GM19397 (cell line): Measurements from ENCODE around the gene NDUFAF5.

Experiments
- ATAC-seq: cut with Tn5 transposase; IDR thresholded peaks from one replicate; pipeline ENCODE4 v1.9.1; 2021; ENCODE audit warnings: mild to moderate bottlenecking, moderate library complexity; ENCODE audit not compliant: unreplicated experiment

The NDUFAF5 gene

DNA sequence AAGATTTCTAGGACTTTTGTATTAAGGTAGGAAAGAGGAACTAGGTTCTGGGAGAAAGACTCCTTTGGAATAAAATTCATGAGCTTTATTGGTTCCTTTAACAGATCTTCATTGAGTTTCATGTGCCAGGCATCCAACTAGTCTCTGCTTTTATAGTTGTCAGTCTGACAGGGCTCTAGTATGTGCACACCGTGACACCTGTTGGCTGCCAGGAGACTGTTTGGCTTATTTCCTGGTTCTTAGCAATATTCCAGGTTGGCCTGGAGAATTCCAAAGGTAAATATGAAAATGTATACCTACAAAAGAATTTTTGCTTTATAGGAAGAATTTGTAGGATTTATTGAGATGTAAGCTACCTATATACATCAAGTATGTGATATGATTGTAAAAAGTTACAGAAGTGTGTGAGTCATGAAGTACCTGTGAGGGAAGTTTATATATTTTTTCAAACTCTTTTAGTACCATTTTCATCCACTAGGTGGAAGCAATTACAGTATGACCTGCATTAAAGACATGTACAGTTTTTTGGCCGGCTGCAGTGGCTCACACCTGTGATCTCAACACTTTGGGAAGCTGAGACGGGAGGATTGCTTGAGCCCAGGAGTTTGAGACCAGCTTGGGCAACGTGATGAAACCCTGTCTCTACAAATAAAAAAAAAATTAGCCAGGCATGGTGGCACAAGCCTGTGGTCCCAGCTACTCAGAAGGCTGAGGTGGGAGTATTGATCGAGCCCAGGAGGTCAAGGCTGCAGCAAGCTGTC lies 35.2 kb downstream of the NDUFAF5 start:
- ATAC-seq = peak; percentile 67

GRCh38 chr20:13821876-13822275 lies 37.0 kb downstream of the NDUFAF5 start:
- ATAC-seq = no peak

GRCh38 chr20:13822459-13822858 lies 37.6 kb downstream of the NDUFAF5 start:
- no peak for ATAC-seq

- no peak for ATAC-seq
Observed at GRCh38 chr20:13824459-13824858, 39.6 kb downstream of the NDUFAF5 start.

DNA sequence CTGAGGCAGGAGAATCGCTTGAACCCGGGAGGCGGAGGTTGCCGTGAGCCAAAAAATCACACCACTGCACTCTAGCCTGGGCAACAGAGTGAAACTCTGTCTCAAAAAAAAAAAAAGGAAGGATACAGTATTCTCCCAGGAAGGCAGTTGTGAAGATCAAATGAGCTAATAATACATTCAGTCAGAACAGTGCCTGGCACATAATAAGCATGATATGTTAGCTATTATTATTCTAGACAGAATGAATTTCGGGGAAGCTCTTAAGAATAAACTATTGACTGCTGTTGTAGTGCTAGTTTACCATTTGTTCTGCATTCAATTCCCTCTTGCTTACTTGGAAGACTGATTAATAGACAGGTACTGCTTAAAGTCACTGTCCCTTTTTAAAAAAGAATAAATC lies 40.6 kb downstream of the NDUFAF5 start:
- ATAC-seq = no peak

GRCh38 chr20:13831476-13831875 lies 46.6 kb downstream of the NDUFAF5 start:
- ATAC-seq = no peak

DNA sequence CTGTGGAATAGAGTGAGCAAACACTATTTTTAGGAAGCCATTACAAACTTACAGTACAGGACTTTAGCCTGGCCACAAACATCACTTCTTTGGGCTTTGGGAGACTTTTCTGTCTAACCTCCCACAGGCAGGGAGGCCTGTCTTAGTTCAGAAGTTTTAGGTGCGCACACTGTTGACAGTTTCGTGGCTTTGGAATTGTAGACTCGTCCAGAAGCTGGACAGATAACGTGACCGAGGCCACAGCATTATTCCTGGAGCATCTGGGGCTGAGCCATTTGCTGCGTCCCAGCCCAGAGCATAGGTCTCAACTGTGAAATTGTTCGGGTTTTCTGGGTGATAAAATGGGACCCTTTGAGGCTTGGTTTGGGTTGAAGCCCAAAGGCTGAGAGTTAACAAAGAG lies 53.8 kb downstream of the NDUFAF5 start:
- no peak for ATAC-seq

DNA sequence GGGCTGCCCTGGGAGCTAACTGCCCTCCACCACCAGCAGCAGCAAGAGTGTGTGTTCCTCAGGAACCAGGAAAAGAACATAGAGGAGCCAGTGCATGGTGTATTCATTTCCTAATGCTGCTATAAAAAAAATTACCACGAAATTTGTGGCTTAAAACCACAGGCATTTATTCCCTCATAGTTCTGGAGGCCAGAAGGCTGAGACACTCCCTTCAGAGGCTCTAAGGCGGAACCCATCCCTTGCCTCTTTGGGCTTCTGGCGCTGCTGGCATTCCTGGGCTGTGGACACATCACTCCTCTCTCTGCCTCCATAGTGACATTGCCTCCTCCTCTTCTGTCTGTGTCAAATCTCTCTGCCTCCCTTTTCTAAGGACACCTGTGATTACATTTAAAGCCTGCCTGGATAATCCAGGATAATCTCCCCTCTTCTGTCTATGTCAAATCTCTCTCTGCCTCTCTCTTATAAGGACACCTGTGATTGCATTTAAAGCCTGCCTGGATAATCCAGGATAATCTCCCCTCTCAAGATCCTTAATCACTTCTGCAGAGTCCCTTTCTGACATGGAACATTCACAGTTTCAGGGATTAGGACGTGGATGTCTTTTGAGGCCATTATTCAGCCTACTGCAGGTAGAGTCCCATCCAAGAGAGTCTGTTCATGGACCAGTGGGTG lies 54.7 kb downstream of the NDUFAF5 start:
- no peak for ATAC-seq

- no peak for ATAC-seq
Observed at GRCh38 chr20:13840093-13840465, 55.3 kb downstream of the NDUFAF5 start.

- no peak for ATAC-seq
Observed at GRCh38 chr20:13841206-13841605, 56.4 kb downstream of the NDUFAF5 start.

- ATAC-seq = no peak
Observed at GRCh38 chr20:13844296-13844695, 59.5 kb downstream of the NDUFAF5 start.

GRCh38 chr20:13851279-13851678 lies 66.5 kb downstream of the NDUFAF5 start:
- no peak for ATAC-seq

GRCh38 chr20:13852306-13852705 lies 67.5 kb downstream of the NDUFAF5 start:
- ATAC-seq = no peak

GRCh38 chr20:13855613-13856012 lies 70.8 kb downstream of the NDUFAF5 start:
- ATAC-seq = no peak

DNA sequence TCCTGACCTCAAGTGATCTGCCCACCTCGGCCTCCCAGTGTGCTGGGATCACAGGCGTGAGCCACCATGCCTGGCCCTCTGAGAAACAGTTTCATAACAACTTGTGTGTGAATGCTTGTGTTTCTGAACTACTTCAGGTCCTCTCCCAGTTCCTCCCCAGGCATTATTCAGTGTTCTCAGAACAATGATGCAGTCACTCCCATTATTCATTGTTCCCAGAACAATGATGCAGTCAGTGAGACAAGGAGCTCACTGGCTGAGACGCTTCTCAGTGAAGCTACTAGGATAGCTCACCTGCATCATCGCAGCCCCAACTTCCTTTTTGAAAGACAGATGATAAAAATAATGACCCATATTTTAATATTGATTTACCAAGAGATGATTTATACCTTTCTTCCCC lies 71.5 kb downstream of the NDUFAF5 start:
- ATAC-seq = no peak

- no peak for ATAC-seq
Observed at GRCh38 chr20:13857304-13857703, 72.5 kb downstream of the NDUFAF5 start.

DNA sequence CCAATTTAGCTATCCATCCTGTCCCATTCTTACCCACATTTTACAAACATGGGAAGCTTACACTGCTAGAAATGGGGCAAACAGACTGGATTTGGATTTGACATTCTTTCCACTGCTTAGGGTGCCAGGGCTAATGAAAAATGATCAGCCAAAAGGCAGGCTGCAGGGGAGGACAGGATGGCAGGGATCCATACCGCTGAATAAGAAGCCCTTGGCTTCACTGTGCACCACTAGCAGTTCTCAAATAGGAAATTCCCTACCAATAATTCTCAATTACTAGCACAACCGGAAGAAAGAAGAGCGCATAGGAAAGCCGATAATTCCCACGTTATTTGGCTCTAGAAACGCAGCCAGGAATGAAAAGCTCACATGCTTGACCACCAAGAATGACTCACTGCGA lies 73.1 kb downstream of the NDUFAF5 start:
- ATAC-seq = no peak

DNA sequence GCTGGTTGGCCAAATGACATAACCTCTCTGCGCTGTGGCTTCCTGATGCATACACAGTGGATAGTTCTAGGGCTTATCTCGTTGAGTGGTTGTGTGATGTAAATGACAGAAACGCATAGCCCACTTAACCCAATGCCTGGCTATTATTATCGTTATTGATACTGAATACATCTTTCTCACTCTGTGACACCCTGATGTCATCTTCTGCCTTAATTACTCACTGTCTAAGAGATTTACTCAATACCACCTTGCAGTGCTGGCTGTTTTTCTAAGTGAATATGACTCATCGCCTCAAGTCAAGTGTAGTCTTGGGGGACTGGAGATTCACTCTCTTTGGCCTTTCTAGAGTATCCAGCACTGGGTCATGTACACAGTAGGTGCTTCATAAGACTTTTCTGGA lies 73.6 kb downstream of the NDUFAF5 start:
- ATAC-seq = no peak

- ATAC-seq = no peak
Observed at GRCh38 chr20:13858871-13859270, 74.0 kb downstream of the NDUFAF5 start.

GRCh38 chr20:13862245-13862644 lies 77.4 kb downstream of the NDUFAF5 start:
- no peak for ATAC-seq

GRCh38 chr20:13863244-13863643 lies 78.4 kb downstream of the NDUFAF5 start:
- ATAC-seq = no peak

DNA sequence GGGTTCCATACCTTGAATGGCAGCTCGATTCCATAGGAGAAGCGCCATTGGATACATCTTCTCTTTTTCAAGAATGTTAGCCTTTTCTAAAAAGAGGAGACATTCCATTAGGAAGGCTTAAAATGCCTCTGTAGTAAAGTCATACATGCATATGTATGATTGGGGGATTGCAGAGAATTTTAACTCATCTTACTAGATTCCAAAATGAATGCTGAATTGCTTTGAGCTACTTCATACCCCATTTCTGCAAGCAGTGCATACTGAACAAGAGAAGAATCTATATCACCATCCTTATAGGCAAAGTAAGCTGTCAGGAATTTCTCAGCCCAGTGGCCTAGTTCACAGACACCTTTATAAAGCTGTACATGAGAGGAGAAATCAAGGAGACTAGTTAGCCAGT lies 80.3 kb downstream of the NDUFAF5 start:
- ATAC-seq = no peak
